Globus pallidus (tissue), 1 donor: ENCODE results near the gene LCORL.
"Not testable (repeated sequence)": the region's sequence is repeated elsewhere in the genome, so short reads cannot be mapped to it uniquely, and the experiment has no call there.

Experiments used
- DNase-seq: peaks from one replicate; pipeline ENCODE4 v3.0.0-alpha.2; 2015; ENCODE audit warnings: low spot score

Gene LCORL

GRCh38 chr4:18020145-18020670, 1.3 kb downstream of the LCORL start:
- peak; percentile 18 for DNase-seq

GRCh38 chr4:18014269-18014668, 7.3 kb downstream of the LCORL start:
- DNase-seq = no peak

DNA sequence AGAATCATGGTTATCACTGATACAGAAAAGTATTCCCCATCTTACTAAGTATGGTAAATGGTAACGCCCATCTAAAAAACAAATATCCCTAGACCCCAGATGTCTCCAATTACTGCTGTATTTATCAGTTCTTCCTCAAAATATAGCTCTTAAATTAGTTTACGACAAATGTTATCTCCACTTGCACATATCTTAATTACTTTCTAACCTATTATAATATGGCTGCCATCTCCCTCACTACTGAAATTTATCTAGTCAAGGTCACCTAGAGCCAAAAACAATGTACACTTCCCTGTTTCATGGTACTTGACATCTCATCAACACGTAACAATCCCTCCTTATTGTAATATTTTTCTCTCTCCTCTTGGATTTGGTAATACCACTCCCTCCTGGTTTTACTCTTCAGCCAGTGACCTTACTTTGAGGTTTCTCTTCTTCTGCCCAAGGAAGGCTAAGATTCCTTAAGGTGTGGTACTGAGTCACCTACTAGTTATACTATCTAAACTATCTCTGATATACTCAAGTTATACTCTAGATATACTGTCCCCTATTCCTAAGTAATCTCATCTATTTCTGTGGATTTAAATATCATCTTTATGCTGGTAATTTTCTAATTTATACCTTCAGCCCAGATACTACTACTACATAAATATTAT, 8.6 kb downstream of the LCORL start:
- no peak for DNase-seq

- no peak for DNase-seq
Measured at GRCh38 chr4:18012134-18012806, 9.3 kb downstream of the LCORL start.

DNA sequence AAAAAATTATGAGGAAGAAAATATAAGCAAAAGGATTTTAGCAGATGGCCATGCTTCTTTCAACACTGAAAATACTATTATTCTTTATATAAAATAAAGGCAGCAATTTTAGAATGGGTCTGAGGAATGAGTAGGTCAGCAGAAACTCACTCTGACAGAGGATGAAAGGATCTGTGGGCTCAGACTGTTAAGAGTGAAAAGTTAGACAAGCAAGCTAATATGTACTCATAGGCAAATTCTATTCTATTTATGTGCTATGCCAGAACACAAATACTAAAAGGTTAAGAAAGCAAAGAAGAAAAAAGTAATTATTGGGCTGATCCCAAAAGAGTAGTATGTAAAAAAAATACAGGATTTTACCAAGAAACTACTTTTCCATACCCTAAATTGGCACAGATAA, 13.9 kb downstream of the LCORL start:
- DNase-seq = no peak

DNA sequence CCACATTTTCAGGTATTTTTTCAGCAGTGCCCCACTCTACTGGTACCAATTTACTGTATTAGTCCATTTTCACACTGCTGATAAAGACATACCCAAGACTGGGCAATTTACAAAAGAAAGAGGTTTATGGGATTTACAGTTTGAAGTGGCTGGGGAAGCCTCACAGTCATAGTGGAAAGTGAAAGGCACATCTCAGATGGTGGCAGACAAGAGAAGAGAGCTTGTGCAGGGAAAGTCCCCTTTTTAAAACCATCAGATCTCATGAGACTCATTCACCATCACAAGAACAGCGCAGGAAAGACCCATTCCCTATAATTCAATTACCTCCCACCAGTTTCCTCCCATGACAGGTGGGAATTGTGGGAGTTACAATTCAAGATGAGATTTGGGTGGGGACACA, 15.1 kb downstream of the LCORL start:
- not testable (repeated sequence) for DNase-seq

DNA sequence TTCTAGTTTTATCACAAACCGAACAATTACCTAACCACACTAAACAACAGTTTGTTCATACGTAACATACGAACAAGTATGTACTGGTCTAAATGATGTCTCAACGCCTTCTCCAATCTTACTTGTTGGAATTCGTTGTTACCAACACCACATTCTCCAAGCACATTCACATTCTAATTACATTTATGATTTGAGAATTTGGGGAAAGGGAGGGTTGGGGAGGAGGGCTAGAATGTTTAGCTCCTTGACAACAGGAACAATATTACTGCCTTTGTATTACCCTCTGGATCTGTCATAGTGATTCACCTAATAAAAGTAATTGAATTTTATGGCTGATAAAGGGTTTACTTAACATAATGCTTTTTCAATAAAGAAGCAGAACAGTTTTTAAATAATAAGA, 24.4 kb downstream of the LCORL start:
- DNase-seq = no peak

GRCh38 chr4:17995165-17995564, 26.4 kb downstream of the LCORL start:
- no peak for DNase-seq

- no peak for DNase-seq
Measured at GRCh38 chr4:17985832-17986231, 35.7 kb downstream of the LCORL start.

GRCh38 chr4:17981063-17981462, 40.5 kb downstream of the LCORL start:
- no peak for DNase-seq

DNA sequence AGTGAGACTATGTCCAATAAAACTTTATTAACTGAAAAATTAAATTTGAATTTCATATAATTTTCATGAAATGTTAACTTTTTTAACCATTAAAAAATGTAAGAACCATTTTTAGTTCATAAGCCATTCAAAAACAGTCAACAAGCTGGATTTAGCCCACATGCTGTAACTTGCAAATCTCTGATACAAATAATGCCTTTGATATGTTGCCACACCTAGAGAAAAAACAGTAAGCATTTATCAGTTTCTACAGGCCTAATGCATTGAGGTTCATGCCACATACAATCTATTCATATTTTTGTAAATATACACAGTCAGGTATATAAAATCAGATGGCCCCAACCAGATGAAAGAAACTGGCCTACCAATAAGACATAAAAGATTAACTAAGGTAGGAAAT, 52.8 kb downstream of the LCORL start:
- DNase-seq = no peak

- DNase-seq = no peak
Measured at GRCh38 chr4:17967078-17967477, 54.5 kb downstream of the LCORL start.

- no peak for DNase-seq
Measured at GRCh38 chr4:17966312-17966711, 55.2 kb downstream of the LCORL start.

- no peak for DNase-seq
Measured at GRCh38 chr4:17964576-17964975, 57.0 kb downstream of the LCORL start.

DNA sequence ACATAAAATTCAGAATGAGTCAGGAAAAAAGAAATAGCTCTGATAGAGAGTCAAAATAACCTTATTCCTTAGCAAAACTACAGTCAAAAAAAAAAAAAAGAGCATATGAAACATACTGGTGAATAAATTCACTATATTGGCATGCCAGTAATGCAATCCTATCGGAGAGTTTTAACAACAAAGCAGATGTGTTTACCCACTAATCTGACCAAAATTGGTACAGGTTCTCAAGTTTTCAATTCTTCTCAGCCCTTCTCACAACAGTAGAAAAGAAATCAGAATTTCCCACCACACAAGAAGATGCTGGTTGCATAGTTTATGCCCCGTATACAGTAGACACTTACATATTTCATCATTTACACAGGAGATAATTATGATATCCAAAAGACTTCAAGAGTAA, 59.4 kb downstream of the LCORL start:
- no peak for DNase-seq

GRCh38 chr4:17961249-17961648, 60.3 kb downstream of the LCORL start:
- DNase-seq = no peak

GRCh38 chr4:17958181-17958580, 63.4 kb downstream of the LCORL start:
- no peak for DNase-seq

DNA sequence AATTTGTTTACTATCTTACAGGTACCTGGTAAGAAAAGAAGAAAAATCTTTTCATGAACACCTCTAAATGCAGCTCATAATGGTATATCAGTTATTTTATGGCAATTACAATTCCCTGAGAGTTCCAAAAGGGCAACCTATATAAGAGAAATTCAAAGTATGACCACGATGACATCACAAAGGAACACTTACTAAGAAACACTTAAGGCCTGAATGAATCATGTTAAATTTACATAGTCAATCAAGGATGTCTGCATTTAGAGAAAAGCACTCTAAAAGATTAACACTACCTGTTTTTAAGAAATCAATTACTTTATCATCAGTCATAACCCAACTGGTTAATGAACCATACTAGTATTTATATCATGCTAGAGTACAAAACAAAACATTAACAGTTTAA, 63.9 kb downstream of the LCORL start:
- no peak for DNase-seq

GRCh38 chr4:17956245-17956644, 65.3 kb downstream of the LCORL start:
- no peak for DNase-seq

- no peak for DNase-seq
Measured at GRCh38 chr4:17945303-17945702, 76.3 kb downstream of the LCORL start.

DNA sequence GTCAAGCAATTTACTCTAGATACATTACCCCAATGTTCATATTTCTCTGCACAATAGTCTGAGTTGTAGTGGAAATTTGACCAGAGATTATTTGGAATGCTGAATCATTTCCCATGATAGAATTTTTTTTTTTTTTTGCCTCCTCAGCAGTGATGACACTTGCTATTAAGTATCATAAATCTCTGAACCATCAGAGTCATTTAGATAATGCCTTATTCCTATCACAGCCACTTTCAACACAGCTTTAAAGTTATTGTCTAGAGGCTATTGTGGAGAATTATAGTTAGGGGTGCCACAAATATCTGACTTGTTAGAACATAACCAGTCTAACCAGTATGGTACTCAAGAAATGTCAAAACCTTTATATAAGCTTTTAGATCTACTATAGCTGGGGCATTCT, 79.8 kb downstream of the LCORL start:
- DNase-seq = no peak

- DNase-seq = no peak
Measured at GRCh38 chr4:17939054-17939453, 82.5 kb downstream of the LCORL start.

DNA sequence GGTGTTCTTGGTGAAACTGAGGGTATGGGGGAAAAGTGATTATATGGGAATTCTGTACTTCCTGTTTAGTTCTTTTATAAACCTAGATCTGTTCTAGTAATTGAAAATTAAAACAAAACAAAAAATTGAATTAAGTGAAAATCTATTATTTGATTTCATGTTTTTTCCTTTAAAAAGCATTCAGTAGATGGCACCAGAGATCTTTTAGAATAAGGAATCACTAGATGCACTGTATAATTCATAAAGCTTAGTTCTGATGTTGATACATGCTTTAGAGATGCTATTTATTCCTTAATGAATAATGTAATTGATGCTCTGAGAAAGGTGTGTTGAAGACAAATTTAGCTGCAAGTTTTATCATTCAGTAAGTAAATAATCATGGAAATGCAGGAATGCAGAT, 87.3 kb downstream of the LCORL start:
- peak; percentile 2 for DNase-seq

DNA sequence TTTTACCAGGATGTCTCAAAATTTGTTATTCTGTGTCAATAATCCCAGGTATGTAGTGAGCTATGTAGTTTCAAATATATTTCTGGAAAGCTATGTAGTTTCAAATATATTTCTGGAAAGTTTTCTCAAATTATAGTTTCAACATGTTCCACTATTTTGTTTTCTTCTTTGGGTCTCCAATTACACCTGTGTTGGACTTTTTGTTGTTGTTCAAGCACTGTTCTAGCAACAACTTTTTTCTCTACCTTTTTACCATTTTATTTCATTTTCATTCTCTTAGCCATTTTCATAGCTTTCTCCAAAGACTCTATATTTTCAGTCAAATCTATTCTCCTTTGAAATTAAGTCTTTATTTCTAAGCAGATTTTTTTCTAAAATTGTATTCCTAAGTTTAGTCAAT, 88.4 kb downstream of the LCORL start:
- DNase-seq = no peak
